VCaP (cell line): ENCODE measurements around the gene SDK1.

Experiments used
- H3K27ac ChIP-seq: fragments of 450-650 bp; 2 replicates; pipeline ENCODE4 v1.5.1; 2017
- CTCF ChIP-seq: fragments of 450-650 bp; conservative IDR thresholded peaks from 2 replicates; pipeline ENCODE4 v1.5.1; 2017; ENCODE audit warnings: mild to moderate bottlenecking, moderate library complexity

SDK1 gene

DNA sequence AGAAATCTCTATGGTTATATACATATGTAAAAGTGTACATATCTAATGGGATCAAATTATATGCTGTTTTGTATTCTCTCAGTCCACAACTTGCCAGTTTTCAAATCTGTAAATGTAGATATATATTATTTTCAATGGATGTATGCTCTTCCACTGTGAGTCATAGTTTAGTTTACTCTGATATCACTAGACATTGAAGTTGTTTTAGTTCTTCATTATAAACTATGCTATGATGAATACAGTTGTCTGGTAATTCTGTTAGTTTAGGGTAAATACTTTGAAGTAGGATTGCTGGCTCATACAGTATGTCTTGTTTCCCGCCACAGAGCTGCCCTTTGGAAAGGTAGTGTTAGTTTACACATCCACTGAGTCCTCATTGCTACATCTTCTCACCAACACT is 25.2 kb downstream of the SDK1 start:
- no peak for TF ChIP-seq CTCF
- H3K27ac ChIP-seq: no peak overlapping the region

DNA sequence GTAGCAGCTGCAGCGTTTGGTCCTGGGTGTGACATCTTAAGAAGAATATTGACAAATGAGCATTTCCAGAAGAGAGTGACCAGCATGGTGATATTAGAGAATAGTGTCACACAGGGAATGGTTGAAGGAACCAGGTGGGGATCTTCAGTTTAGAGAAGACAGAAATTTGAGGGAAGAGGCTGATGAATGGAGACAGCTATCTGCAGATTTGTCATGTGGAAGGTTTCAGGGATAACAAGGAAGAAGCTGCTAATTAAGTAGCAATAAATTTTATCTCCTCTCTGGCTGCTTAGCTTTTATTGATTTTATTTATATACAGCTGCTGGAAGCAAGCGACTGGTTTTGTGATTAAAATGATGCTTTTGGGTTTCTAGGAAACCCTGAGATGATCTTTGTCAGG is 26.0 kb downstream of the SDK1 start:
- H3K27ac ChIP-seq: no peak overlapping the region
- TF ChIP-seq CTCF: no peak

- no peak overlapping the region for H3K27ac ChIP-seq
- no peak for TF ChIP-seq CTCF
These were observed 26.6 kb downstream of the SDK1 start for GRCh38 chr7:3327655-3328054.

DNA sequence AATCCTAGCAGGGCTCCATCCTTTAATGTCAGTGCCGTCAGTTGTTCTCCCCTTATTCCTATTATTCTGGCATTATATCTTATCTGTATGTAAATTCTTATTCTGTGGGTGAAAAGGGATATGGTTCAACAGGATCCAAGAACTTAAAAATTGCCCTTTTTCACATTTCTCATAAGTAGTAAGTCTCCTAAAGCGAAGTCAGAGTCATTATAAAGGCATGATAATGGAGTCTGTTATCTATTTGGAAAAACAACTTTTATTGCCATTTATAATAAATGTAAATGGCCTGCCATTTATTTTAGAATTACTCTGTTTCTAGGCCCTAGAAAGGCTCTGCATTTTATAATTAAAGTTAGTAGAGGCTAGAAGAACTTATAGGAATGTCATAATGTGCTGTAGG is 31.3 kb downstream of the SDK1 start:
- H3K27ac ChIP-seq: no peak overlapping the region
- no peak for TF ChIP-seq CTCF

DNA sequence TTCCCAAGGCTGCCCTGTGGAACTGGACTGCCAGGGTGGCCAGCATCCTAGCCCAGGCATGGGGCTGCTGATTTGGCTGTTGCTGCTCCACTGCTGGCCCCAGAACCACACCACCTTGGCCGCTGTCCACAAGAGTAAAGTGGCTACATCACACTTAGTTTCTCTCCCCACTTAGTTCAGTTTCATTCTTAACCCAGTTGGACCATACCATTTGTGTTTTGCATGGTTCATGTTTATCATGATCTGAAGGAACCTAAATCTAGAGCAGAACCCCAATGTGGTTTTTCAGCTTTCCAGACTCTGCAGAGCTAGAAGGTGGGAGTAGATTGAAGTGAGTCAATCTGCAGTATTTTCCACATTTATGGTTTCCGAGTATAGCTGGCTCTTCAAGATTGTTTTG is 32.8 kb downstream of the SDK1 start:
- no peak overlapping the region for H3K27ac ChIP-seq
- TF ChIP-seq CTCF: no peak

GRCh38 chr7:3336042-3336665 is 35.1 kb downstream of the SDK1 start:
- TF ChIP-seq CTCF: no peak
- no peak overlapping the region for H3K27ac ChIP-seq

DNA sequence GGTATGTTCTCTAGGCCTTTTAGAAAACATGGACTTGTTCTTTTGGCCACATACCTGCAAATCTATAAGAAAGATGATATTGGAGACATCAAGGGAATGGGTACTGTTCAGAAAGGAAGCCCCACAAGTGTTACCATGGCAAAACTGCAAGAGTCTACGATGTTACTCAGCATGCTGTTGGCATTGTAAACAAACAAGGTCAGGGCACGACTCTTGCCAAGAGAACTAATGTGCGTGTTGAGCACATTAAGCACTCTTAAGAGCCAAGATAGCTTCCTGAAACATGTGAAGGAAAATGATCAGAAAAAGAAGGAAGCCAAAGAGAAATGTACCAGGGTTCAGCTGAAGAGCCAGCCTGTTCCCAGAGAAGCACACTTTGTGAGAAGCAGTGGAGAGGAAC is 37.1 kb downstream of the SDK1 start:
- no peak for TF ChIP-seq CTCF
- H3K27ac ChIP-seq: no peak overlapping the region
